IMR-90 (cell line): ENCODE data around the gene BICD2. TPM values are rescaled to one million over a fixed set of nuclear protein-coding genes. Genes with fewer than 3 reads are reported as not detected.

Experiments used
- ATAC-seq: fragments of 200-7000 bp; cut with Tn5 transposase; 2 replicates; pipeline ENCODE4 v1.9.1; 2020; ENCODE audit warnings: low read depth, mild to moderate bottlenecking, moderate library complexity
- BruUV-seq: library from RNA; stranded (reverse); fragments of 400-500 nt; replicated peaks from 2 replicates; lab custom pipeline; 2021; lab: Mats Ljungman, UMichigan
- CTCF ChIA-PET: fragments of 300-600 bp; formaldehyde crosslinking; extraction: SDS; loops from one replicate; lab custom pipeline; 2021; ENCODE audit warnings: antibody characterized with exemption; lab: Yijun Ruan, JAX
- POLR2A ChIA-PET: fragments of 300-600 bp; sonication (Branson Sonifier 250); formaldehyde crosslinking; loops from one replicate; lab custom pipeline; 2022; ENCODE audit warnings: antibody characterized with exemption; ENCODE audit not compliant: unreplicated experiment; lab: Charles Lee
- DNase-seq: peaks from one replicate; pipeline ENCODE4 v3.0.0; 2013
- H2AFZ ChIP-seq: replicated peaks from 2 replicates; pipeline ENCODE3; 2013; ENCODE audit warnings: low read length, mild to moderate bottlenecking; ENCODE audit not compliant: poor library complexity
- H2AK5ac ChIP-seq: 2 replicates; pipeline ENCODE4 v1.6.1; 2013; ENCODE audit warnings: low read depth, low read length, inconsistent platforms
- H2AK9ac ChIP-seq: replicated peaks from 2 replicates; pipeline ENCODE3; 2013; ENCODE audit warnings: mild to moderate bottlenecking, low read depth, low read length, moderate library complexity; ENCODE audit not compliant: poor library complexity
- H2BK120ac ChIP-seq: 2 replicates; pipeline ENCODE4 v1.6.1; 2013; ENCODE audit warnings: low read depth, low read length, inconsistent platforms
- H2BK15ac ChIP-seq: 3 replicates; pipeline ENCODE4 v1.6.1; 2013; ENCODE audit warnings: low read depth, low read length, inconsistent platforms
- H2BK20ac ChIP-seq: 2 replicates; pipeline ENCODE4 v1.6.1; 2013; ENCODE audit warnings: low read depth, mild to moderate bottlenecking, inconsistent platforms, low read length, moderate library complexity
- H2BK5ac ChIP-seq: 2 replicates; pipeline ENCODE4 v1.6.1; 2013; ENCODE audit warnings: mild to moderate bottlenecking, low read depth, low read length, inconsistent platforms; ENCODE audit not compliant: poor library complexity, severe bottlenecking
- H3K14ac ChIP-seq: replicated peaks from 2 replicates; pipeline ENCODE4 v1.6.1; 2013; ENCODE audit warnings: low read depth, low read length, inconsistent platforms
- H3K18ac ChIP-seq: 2 replicates; pipeline ENCODE4 v1.6.1; 2013; ENCODE audit warnings: low read depth, low read length, control low read depth
- H3K23ac ChIP-seq: 2 replicates; pipeline ENCODE4 v1.6.1; 2013; ENCODE audit warnings: low read depth, low read length, inconsistent platforms
- H3K27ac ChIP-seq: 2 replicates; pipeline ENCODE4 v1.5.1; 2013; ENCODE audit warnings: mild to moderate bottlenecking, control low read depth, low read length; ENCODE audit not compliant: insufficient read depth
- H3K27me3 ChIP-seq: 2 replicates; pipeline ENCODE4 v1.6.1; 2013; ENCODE audit warnings: low read length; ENCODE audit not compliant: control insufficient read depth, insufficient read depth
- H3K36me3 ChIP-seq: 2 replicates; pipeline ENCODE4 v1.6.1; 2013; ENCODE audit warnings: low read length, mixed read lengths; ENCODE audit not compliant: control insufficient read depth, insufficient read depth
- H3K4ac ChIP-seq: 2 replicates; pipeline ENCODE4 v1.6.1; 2013; ENCODE audit warnings: low read depth, low read length, inconsistent platforms
- H3K4me1 ChIP-seq: 2 replicates; pipeline ENCODE4 v1.6.1; 2013; ENCODE audit warnings: low read length, mixed read lengths; ENCODE audit not compliant: control insufficient read depth, insufficient read depth
- H3K4me2 ChIP-seq: 2 replicates; pipeline ENCODE4 v1.6.1; 2013; ENCODE audit warnings: low read depth, mild to moderate bottlenecking, control low read depth, low read length, moderate library complexity
- H3K4me3 ChIP-seq: 2 replicates; pipeline ENCODE4 v1.5.1; 2013; ENCODE audit warnings: low read depth, mild to moderate bottlenecking, control low read depth, low read length, moderate library complexity; ENCODE audit not compliant: insufficient read depth
- H3K56ac ChIP-seq: 2 replicates; pipeline ENCODE4 v1.6.1; 2013; ENCODE audit warnings: low read length, inconsistent platforms; ENCODE audit not compliant: insufficient read depth; ENCODE audit errors: extremely low read depth
- H3K79me1 ChIP-seq, 2 experiments: 2 replicates each; pipeline ENCODE4 v1.6.1; 2013; ENCODE audit warnings: low read length in 2 of 2, inconsistent platforms in 1 of 2, low read depth in 1 of 2
- H3K9ac ChIP-seq: 2 replicates; pipeline ENCODE4 v1.6.1; 2013; ENCODE audit warnings: low read depth, low read length, control low read depth
- H3K9me1 ChIP-seq: 2 replicates; pipeline ENCODE4 v1.6.1; 2013; ENCODE audit warnings: low read length, inconsistent platforms; ENCODE audit not compliant: insufficient read depth
- H3K9me3 ChIP-seq: 2 replicates; pipeline ENCODE4 v1.6.1; 2013; ENCODE audit warnings: low read length; ENCODE audit not compliant: control insufficient read depth, insufficient read depth
- H4K20me1 ChIP-seq: 2 replicates; pipeline ENCODE4 v1.6.1; 2013; ENCODE audit warnings: low read length, inconsistent platforms; ENCODE audit not compliant: insufficient read depth
- H4K5ac ChIP-seq: 2 replicates; pipeline ENCODE4 v1.6.1; 2013; ENCODE audit warnings: mild to moderate bottlenecking, low read depth, low read length, control low read depth
- H4K8ac ChIP-seq, 2 experiments: 2 replicates each; pipeline ENCODE4 v1.6.1; 2013; ENCODE audit warnings: low read depth in 2 of 2, low read length in 2 of 2, control low read depth in 1 of 2, inconsistent platforms in 1 of 2
- H4K91ac ChIP-seq: 2 replicates; pipeline ENCODE4 v1.6.1; 2013; ENCODE audit warnings: low read depth, low read length, inconsistent platforms; ENCODE audit not compliant: insufficient read depth
- CEBPB ChIP-seq: IDR thresholded peaks from 2 replicates; pipeline ENCODE4 v1.6.1; 2012; ENCODE audit warnings: low read depth, low read length, improper control_type of control experiment
- MAZ ChIP-seq: IDR thresholded peaks from 2 replicates; pipeline ENCODE4 v1.6.1; 2012; ENCODE audit warnings: low read depth, mild to moderate bottlenecking, low read length, improper control_type of control experiment, moderate library complexity, borderline replicate concordance
- WGBS, 2 experiments: methylation state at CpG; one replicate each; pipeline versions ENCODE4 v1.1.5 to v1.1.7; 2013; ENCODE audit warnings: missing lambda C conversion rate in 2 of 2; ENCODE audit not compliant: insufficient read length in 1 of 2; ENCODE audit errors: extremely low coverage in 2 of 2; 5-methylcytosine and 5-hydroxymethylcytosine counted together
- dilution Hi-C: fragments of 300-500 bp; cut with HindIII; formaldehyde crosslinking; loops from one replicate; pipeline ENCODE4 v1.14.3; 2018; ENCODE audit warnings: low sequenced_read_pairs; ENCODE audit not compliant: unreplicated experiment
- in situ Hi-C: fragments of 300-500 bp; cut with MboI; formaldehyde crosslinking; loops from 3 replicates; pipeline ENCODE4 v1.14.3; 2019; ENCODE audit warnings: low sequenced_read_pairs, inconsistent platforms, mixed read lengths
- intact Hi-C: fragments of 100-400 bp; cut with micrococcal nuclease; formaldehyde crosslinking; loops from 2 replicates; pipeline ENCODE4 v1.10.0; 2022
- polyA plus RNA-seq, 3 experiments: library from polyadenylated mRNA; depleted of rRNA; stranded (reverse); fragments of >200 nt; gene quantifications; 2 replicates each; pipeline ENCODE4 v1.2.3, GENCODE V29; 2012; ENCODE audit warnings: low replicate concordance in 1 of 3
- total RNA-seq: library from RNA; depleted of rRNA; stranded (reverse); fragments of >200 nt; gene quantifications from 2 replicates; pipeline ENCODE4 v1.2.3, GENCODE V29; 2012

Gene BICD2
- total and polyA plus RNA-seq, 2 of the 4 experiments (the other 2 are of a cell fraction): 21.5 to 35.7 TPM

DNA sequence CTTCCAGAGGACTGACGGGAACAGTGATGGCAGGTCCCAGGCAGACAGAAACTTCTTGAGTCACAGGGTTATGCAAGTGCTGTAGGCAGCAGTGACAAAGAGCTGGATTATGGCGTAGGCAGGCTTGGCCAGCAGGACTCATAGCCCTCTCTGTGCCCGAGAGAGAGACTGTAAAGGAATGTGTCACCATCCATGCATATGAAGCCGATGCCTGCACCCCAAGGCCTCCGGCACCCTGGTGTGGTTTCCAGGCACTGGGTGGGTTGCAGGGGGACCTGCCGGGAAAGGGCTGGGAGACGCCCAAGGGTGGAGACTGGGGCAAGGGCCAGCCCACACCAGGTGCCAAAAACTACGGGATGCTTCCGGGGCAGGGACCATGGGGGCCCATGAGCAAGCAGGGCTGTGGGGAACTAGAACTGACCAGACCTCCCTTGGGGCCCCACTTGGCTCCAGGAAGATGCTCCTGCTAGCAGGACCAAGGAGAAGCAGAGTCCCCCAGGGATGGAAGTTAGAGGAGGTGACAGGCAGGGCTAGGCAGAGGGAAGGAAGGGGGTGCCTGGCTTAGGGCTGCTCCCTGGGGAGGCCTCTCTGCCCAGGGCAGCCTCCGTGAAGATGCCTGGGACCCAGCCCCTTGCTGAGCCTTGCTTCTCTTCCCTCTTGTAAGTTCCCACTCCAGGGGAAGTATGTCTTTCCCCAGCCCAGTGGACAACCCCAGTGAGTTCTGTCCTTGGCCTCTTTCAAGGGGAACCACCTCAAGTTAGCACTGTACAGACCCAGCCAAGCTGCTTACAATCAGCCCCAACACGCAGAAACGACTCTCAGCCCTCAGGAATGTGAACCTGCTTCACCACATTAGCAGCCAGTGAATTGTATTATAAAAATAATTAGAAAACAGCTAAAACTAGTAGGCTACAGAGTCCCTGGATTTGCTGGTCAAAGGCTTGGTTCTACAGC lies 84.2 kb downstream of the BICD2 start:
- Histone ChIP-seq H4K20me1 (no peaks in the 10 kb centered on the region), H4K8ac (no peak overlapping the region), H2BK120ac (no peak overlapping the region), H3K27ac (no peak overlapping the region), H2BK20ac (no peak overlapping the region), H2BK15ac (no peak overlapping the region), H3K27me3 (no peaks in the 10 kb centered on the region), H3K4me2 (no peak overlapping the region), H3K9me1 (peaks cover 3% of the 10 kb centered on the region; the same call in 1 of the 2 replicates), H2AK5ac (no peak overlapping the region), H3K4me3 (no peak overlapping the region), H3K4ac (no peak overlapping the region), H3K23ac (no peak overlapping the region), H2BK5ac (no peak overlapping the region), H2AK9ac (no peak overlapping the region), H2AFZ (peak overlapping the region; percentile 23), H3K9ac (no peak overlapping the region), H3K4me1 (peaks cover 2% of the 10 kb centered on the region; the same call in 1 of the 2 replicates), H4K5ac (no peak overlapping the region), H3K79me1 (no peaks in the 10 kb centered on the region), H3K56ac (no peak overlapping the region), H3K14ac (no peak overlapping the region), H3K9me3 (no peaks in the 10 kb centered on the region), H3K36me3 (no peaks in the 10 kb centered on the region), H4K91ac (no peak overlapping the region), H3K18ac (no peak overlapping the region)
- DNase-seq (peak; percentile 23), ATAC-seq (peak; percentile 83)
- intact Hi-C loops: no loop called here
- TF ChIP-seq CEBPB (peak; percentile 33; the same call in 1 of the 2 replicates), MAZ (no peak)
- POLR2A ChIA-PET: no interaction called here
- in situ Hi-C loops: no loop called here
- BruUV-seq: no TSS peak
- dilution Hi-C loops: no loop called here
- 67% methylated on average over 2 of the region's 12 CpGs; no CpG with 5 or more reads in 1 of the 2 experiments for WGBS, 2 experiments
- CTCF ChIA-PET: no interaction called here
